HepG2 (cell line): ENCODE measurements around the gene IL6R. TPM values are rescaled to one million over a fixed set of nuclear protein-coding genes. Genes with fewer than 3 reads are reported as not detected.

Experiments
- ATAC-seq: fragments of 200-7000 bp; cut with Tn5 transposase; 3 replicates; pipeline ENCODE4 v1.9.1; 2020; ENCODE audit warnings: mild to moderate bottlenecking, moderate library complexity
- BruUV-seq: library from RNA; stranded (reverse); fragments of 400-500 nt; replicated peaks from 2 replicates; lab custom pipeline; 2021; lab: Mats Ljungman, UMichigan
- CTCF ChIA-PET: fragments of 300-600 bp; formaldehyde crosslinking; extraction: SDS; loops from one replicate; lab custom pipeline; 2021; ENCODE audit warnings: low total read pairs, inconsistent platforms, low intra/inter-chr PET ratio; lab: Yijun Ruan, JAX
- POLR2A ChIA-PET: fragments of 350-600 bp; sonication (Branson Sonifier 250); formaldehyde crosslinking; loops from one replicate; lab custom pipeline; 2020; ENCODE audit warnings: antibody characterized with exemption, inconsistent platforms; lab: Yijun Ruan, JAX
- DNase-seq: peaks from one replicate; pipeline ENCODE4 v3.0.0-alpha.2; 2015; ENCODE audit warnings: low spot score
- FAIRE-seq: peaks from 3 replicates; lab custom pipeline; 2011; peaks lifted over from hg19 to GRCh38; lab: Jason Lieb, UNC
- H2AFZ ChIP-seq: one replicate; pipeline ENCODE4 v1.6.1; 2011; ENCODE audit warnings: low read length, inconsistent platforms
- H3K27ac ChIP-seq: fragments of 300-600 bp; 3 replicates; pipeline ENCODE4 v1.8.0; 2011; ENCODE audit warnings: mixed run types, mild to moderate bottlenecking, mixed read lengths, low read length, inconsistent platforms; ENCODE audit not compliant: insufficient read depth; ENCODE audit errors: extremely low read length
- H3K27me3 ChIP-seq, 2 experiments: fragments of 200-600 bp in 1 of 2; 2 replicates in 1 of 2; 3 replicates in 1 of 2; pipeline versions ENCODE4 v1.6.0 to v1.8.0; 2011; ENCODE audit warnings: low read length in 2 of 2, mild to moderate bottlenecking in 2 of 2, moderate library complexity in 2 of 2, inconsistent platforms in 1 of 2; ENCODE audit not compliant: insufficient read depth in 2 of 2, control insufficient read depth in 1 of 2
- H3K36me3 ChIP-seq, 2 experiments: fragments of 200-600 bp in 1 of 2; replicated peaks in 1 of 2; 2 replicates in 1 of 2; 3 replicates in 1 of 2; pipeline versions ENCODE4 v1.5.1 to v1.8.0; 2011; ENCODE audit warnings: low read length in 2 of 2, inconsistent platforms in 1 of 2; ENCODE audit not compliant: insufficient read depth in 2 of 2, control insufficient read depth in 1 of 2
- H3K4me1 ChIP-seq: 2 replicates; pipeline ENCODE4 v1.5.1; 2012; ENCODE audit warnings: low read length, inconsistent platforms; ENCODE audit not compliant: insufficient read depth
- H3K4me2 ChIP-seq: 2 replicates; pipeline ENCODE4 v1.6.0; 2011; ENCODE audit warnings: low read depth, low read length, inconsistent platforms
- H3K4me3 ChIP-seq, 3 experiments: fragments of 200-600 bp in 1 of 3; sonication (generic), shearing (Covaris generic) in 1 of 3; replicated peaks in 1 of 3; 2 replicates each; pipeline ENCODE4 v1.5.1; 2011 to 2016; ENCODE audit warnings: low read length in 3 of 3, inconsistent platforms in 2 of 3, low read depth in 2 of 3, mild to moderate bottlenecking in 2 of 3, control low read depth in 1 of 3, mixed read lengths in 1 of 3; ENCODE audit not compliant: insufficient read depth in 1 of 3
- H3K79me2 ChIP-seq: one replicate; pipeline ENCODE4 v1.6.1; 2011; ENCODE audit warnings: low read length, inconsistent platforms; ENCODE audit not compliant: insufficient read depth
- H3K9ac ChIP-seq: 2 replicates; pipeline ENCODE4 v1.6.0; 2011; ENCODE audit warnings: mild to moderate bottlenecking, low read depth, low read length, inconsistent platforms; ENCODE audit not compliant: insufficient read depth
- H3K9me3 ChIP-seq: 2 replicates; pipeline ENCODE4 v1.5.1; 2012; ENCODE audit warnings: mild to moderate bottlenecking, low read length
- H4K20me1 ChIP-seq: 2 replicates; pipeline ENCODE4 v1.6.0; 2011; ENCODE audit warnings: inconsistent platforms, mild to moderate bottlenecking, low read length, moderate library complexity; ENCODE audit not compliant: insufficient read depth
- POLR2G ChIP-seq: fragments of 200-400 bp; formaldehyde crosslinking; IDR thresholded peaks from 2 replicates; pipeline ENCODE4 v1.6.1; 2018; ENCODE audit warnings: mild to moderate bottlenecking, low read depth, low read length, moderate library complexity
- RXRB ChIP-seq: IDR thresholded peaks from 2 replicates; pipeline ENCODE4 v1.6.1; 2016; ENCODE audit warnings: borderline replicate concordance, missing genetic modification reagents, missing compliant biosample characterization
- SOX6 ChIP-seq, 2 experiments: fragments of 450-650 bp in 1 of 2; sonication (generic) in 1 of 2; formaldehyde crosslinking in 1 of 2; IDR thresholded peaks; 2 replicates each; pipeline versions ENCODE4 v1.4.0 to v1.6.1; 2017 to 2020; ENCODE audit warnings: antibody characterized with exemption in 1 of 2, mild to moderate bottlenecking in 1 of 2, missing genetic modification reagents in 1 of 2
- ZKSCAN1 ChIP-seq: fragments of 150-350 bp; IDR thresholded peaks from 2 replicates; pipeline ENCODE4 v1.6.1; 2014; ENCODE audit warnings: low read length
- ZNF121 ChIP-seq: sonication (generic); formaldehyde crosslinking; IDR thresholded peaks from 2 replicates; pipeline ENCODE4 v1.5.0; 2020; ENCODE audit warnings: mild to moderate bottlenecking, missing genetic modification reagents
- ZNF33A ChIP-seq: sonication (generic); formaldehyde crosslinking; IDR thresholded peaks from 2 replicates; pipeline ENCODE4 v1.5.1; 2020; ENCODE audit warnings: missing genetic modification reagents, mild to moderate bottlenecking, moderate library complexity, borderline replicate concordance
- WGBS: methylation state at CpG from one replicate; pipeline ENCODE4 v1.1.6; 2017; ENCODE audit warnings: low lambda C conversion rate; 5-methylcytosine and 5-hydroxymethylcytosine counted together
- in situ Hi-C: cut with HindIII; loops from 2 replicates; pipeline ENCODE4 v1.10.0; 2017; ENCODE audit warnings: low pct_unique_long_range_greater_than_20kb; ENCODE audit not compliant: extremely low pct_ligation_motif_present
- intact Hi-C: fragments of 100-400 bp; cut with micrococcal nuclease; formaldehyde crosslinking; loops from one replicate; pipeline ENCODE4 v1.10.0; 2022; ENCODE audit not compliant: unreplicated experiment
- polyA plus RNA-seq, 8 experiments: library from polyadenylated mRNA; depleted of rRNA in 3 of 8; stranded (reverse) in 7 of 8; unstranded in 1 of 8; fragments of >200 nt; fragmentation: Illumina TruSeq in 4 of 8; extraction: Trizol in 4 of 8; gene quantifications; 2 replicates each; pipeline versions ENCODE4 v1.2.1 to v1.2.3, GENCODE V29; 2011 to 2016; ENCODE audit warnings: low read depth in 4 of 8, missing spikeins in 1 of 8, mixed read lengths in 1 of 8; ENCODE audit not compliant: insufficient read depth in 1 of 8
- total RNA-seq, 5 experiments: library from RNA; depleted of rRNA; stranded (reverse); fragments of >200 nt; fragmentation: Illumina TruSeq; extraction: Trizol; gene quantifications; 2 replicates each; pipeline ENCODE4 v1.2.3, GENCODE V29; 2016; ENCODE audit warnings: low read depth in 1 of 5
- TF ChIP-seq, protein P1 (sequence below): sonication (generic); formaldehyde crosslinking; conservative IDR thresholded peaks from 2 replicates; pipeline ENCODE4 v1.8.1; 2023; ENCODE audit warnings: missing genetic modification reagents

Gene IL6R
- total and polyA plus RNA-seq, 2 of the 13 experiments (the other 11 are each of a cell fraction or from before 2014, with no cell fraction given), result 5.0 to 24.5 TPM

DNA sequence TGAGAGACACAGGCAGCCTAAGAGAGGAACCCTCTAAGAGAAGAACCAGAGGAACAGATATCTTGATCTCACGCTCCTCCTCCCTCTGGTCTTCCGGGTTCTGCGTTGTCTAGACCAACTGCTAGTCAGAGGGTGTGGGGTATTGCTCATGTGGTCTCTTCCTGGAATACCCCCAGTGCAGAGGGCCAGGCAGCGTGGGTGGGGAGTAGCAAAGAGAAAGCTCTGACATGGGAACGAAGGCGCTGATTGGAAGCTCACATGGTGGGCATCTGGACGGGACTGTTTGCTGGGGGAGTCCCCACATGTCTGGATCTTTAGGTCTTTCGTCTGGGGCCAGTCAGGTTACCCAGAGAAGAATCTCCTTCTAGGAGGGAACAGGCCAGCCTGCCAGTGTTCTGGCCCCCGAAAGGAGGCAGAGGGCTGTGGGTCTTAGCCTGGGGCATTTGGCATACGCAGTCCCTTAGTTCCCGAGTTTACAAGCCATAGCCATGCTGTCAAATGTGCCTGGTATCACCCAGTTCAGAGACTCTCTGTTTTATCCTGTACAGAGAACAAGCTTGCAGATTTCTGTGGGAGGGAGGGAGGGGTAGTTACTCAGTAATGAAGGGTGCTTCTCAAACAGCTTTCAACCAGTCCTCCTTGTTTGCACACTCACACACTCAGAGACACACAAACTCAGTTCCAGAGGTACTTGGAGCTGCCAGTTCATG is 18.3 kb upstream of the IL6R start (continued):
- TF ChIP-seq ZNF33A (CRISPR knock-in tag), result no peak
- peak; percentile 24; the same call in 1 of the 2 replicates for TF ChIP-seq RXRB (CRISPR knock-in tag)
- no peak for TF ChIP-seq ZKSCAN1
- TF ChIP-seq, protein P1, sequence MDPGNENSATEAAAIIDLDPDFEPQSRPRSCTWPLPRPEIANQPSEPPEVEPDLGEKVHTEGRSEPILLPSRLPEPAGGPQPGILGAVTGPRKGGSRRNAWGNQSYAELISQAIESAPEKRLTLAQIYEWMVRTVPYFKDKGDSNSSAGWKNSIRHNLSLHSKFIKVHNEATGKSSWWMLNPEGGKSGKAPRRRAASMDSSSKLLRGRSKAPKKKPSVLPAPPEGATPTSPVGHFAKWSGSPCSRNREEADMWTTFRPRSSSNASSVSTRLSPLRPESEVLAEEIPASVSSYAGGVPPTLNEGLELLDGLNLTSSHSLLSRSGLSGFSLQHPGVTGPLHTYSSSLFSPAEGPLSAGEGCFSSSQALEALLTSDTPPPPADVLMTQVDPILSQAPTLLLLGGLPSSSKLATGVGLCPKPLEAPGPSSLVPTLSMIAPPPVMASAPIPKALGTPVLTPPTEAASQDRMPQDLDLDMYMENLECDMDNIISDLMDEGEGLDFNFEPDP, result 0 out of 2 replicates have a peak, but pooled peaks have one; percentile 24
- TF ChIP-seq POLR2G, result peak; percentile 44

DNA sequence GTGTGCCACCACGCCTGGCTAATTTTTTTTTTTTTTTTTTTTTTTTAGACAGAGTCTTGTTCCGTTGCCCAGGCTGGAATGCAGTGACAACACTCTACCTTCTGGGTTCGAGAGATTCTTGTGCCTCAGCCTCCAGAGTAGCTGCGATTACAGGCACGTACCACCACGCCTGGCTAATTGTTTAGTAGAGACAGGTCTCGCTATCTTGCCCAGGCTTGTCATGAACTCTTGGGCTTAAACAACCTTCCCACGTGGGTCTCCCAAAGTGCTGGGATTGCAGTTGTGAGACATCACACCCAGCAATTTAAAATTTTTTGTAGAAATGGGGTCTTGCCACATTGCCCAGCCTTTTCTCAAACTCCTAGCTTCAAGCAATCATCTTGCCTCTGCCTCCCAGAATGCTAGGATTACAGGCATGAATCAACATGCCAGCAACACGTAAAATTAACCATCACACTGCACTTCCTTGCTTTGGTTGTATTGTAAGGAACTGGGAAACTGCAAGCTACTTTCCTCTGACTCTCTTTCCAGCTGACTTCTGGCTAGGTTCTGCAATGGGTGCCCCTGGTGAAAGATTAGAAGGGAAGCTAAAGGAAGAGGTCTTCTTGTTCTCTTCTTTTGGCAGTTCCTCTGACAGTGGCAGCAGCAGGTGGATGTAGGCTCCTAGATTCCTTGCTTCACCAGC is 13.9 kb upstream of the IL6R start:
- no peak for DNase-seq
- Histone ChIP-seq H3K9me3 (no peaks in the 10 kb centered on the region), H3K4me2 (no peak overlapping the region), H3K27ac (no peak overlapping the region), H4K20me1 (no peaks in the 10 kb centered on the region), H3K4me3 (no peak overlapping the region), H3K79me2 (no peaks in the 10 kb centered on the region), H3K9ac (no peak overlapping the region), H2AFZ (no peak overlapping the region), H3K36me3 (no peaks in the 10 kb centered on the region), H3K27me3 (no peaks in the 10 kb centered on the region), H3K4me1 (peaks cover 17% of the 10 kb centered on the region)
- intact Hi-C loops, result no loop called here
- in situ Hi-C loops, result no loop called here
- ChIA-PET POLR2A (interaction anchor here (1.0 kb wide), 1 partner anchor 33 kb away, joined by 6 read pairs; no protein-coding TSS in a partner anchor), CTCF (no interaction called here)
- FAIRE-seq, result no peak
- 48% methylated on average over 9 of the region's 9 CpGs for WGBS
- no TSS peak for BruUV-seq
- ATAC-seq, result no peak
- TF ChIP-seq SOX6 (IDR thresholded peaks at IDR 0.05), result no peak
- TF ChIP-seq SOX6 (CRISPR knock-in tag; IDR thresholded peaks at IDR 0.05), result no peak
- 0 out of 2 replicates have a peak, but pooled peaks have one; percentile 17 for TF ChIP-seq ZNF121 (CRISPR knock-in tag)
